ENCODE data around the gene WWOX. TPM values are rescaled to one million over a fixed set of nuclear protein-coding genes. Genes with fewer than 3 reads are reported as not detected.

The WWOX gene
- total RNA-seq, 1 donor from 2014 or later: 12.6 TPM

DNA sequence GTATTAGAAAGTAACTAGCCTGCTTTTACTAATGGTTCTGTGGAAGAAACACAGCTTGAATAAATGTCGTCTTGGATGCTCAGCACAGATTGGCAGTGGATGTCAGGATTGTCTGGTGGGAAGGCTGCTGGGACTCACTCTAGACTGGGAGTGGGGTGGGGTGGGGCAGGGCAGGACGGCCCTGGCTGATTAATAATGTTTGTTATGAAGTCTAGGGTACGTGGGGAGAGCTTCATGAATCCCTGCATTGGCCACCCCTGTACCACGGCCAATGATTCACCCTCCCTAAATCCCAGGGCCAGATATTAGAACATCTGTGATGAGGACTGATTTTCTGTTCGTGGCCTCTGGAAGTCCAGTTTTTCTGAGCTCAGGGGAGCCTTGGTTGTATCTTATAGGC, 421.0 kb downstream of the WWOX start:
- DNase-seq (ENCODE audit: low read depth) (no peak), FAIRE-seq (no peak)
- H3K4me3 ChIP-seq (ENCODE audit: low read depth, low read length): no peak overlapping the region
- H3K36me3 ChIP-seq (ENCODE audit: control insufficient read depth, insufficient read depth, low read length): no peaks in the 10 kb centered on the region
- TF ChIP-seq, protein P1, sequence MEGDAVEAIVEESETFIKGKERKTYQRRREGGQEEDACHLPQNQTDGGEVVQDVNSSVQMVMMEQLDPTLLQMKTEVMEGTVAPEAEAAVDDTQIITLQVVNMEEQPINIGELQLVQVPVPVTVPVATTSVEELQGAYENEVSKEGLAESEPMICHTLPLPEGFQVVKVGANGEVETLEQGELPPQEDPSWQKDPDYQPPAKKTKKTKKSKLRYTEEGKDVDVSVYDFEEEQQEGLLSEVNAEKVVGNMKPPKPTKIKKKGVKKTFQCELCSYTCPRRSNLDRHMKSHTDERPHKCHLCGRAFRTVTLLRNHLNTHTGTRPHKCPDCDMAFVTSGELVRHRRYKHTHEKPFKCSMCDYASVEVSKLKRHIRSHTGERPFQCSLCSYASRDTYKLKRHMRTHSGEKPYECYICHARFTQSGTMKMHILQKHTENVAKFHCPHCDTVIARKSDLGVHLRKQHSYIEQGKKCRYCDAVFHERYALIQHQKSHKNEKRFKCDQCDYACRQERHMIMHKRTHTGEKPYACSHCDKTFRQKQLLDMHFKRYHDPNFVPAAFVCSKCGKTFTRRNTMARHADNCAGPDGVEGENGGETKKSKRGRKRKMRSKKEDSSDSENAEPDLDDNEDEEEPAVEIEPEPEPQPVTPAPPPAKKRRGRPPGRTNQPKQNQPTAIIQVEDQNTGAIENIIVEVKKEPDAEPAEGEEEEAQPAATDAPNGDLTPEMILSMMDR (IDR thresholded peaks at IDR 0.05; ENCODE audit: insufficient read depth, low read length, severe bottlenecking): no peak
- H3K27me3 ChIP-seq (ENCODE audit: control insufficient read depth, insufficient read depth, low read length): no peaks in the 10 kb centered on the region

DNA sequence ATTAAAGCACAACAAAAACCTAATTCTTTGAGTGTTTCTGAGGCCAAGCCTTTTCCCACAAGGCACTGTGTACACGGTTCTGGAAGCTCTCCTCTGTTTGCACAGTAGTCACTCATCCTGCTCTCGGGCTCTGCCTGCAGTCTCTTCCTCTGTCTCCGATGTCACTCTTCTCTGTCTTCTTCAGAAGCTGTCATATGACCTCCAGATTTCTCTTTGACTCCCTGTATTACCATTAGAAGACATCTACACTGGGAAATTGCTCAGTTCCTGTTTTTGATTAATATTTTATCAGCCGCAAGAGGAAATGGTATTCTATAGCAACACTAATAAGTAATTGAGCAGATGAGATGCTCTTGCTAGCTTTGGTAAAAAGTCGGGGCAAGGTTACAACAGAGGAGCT, 422.9 kb downstream of the WWOX start:
- H3K36me3 ChIP-seq (ENCODE audit: control insufficient read depth, insufficient read depth, low read length): no peaks in the 10 kb centered on the region
- no peak for FAIRE-seq
- TF ChIP-seq, protein P1 (IDR thresholded peaks at IDR 0.05; ENCODE audit: insufficient read depth, low read length, severe bottlenecking): no peak
- no peak overlapping the region for H3K4me3 ChIP-seq (ENCODE audit: low read depth, low read length)
- no peak for DNase-seq (ENCODE audit: low read depth)
- H3K27me3 ChIP-seq (ENCODE audit: control insufficient read depth, insufficient read depth, low read length): no peaks in the 10 kb centered on the region

DNA sequence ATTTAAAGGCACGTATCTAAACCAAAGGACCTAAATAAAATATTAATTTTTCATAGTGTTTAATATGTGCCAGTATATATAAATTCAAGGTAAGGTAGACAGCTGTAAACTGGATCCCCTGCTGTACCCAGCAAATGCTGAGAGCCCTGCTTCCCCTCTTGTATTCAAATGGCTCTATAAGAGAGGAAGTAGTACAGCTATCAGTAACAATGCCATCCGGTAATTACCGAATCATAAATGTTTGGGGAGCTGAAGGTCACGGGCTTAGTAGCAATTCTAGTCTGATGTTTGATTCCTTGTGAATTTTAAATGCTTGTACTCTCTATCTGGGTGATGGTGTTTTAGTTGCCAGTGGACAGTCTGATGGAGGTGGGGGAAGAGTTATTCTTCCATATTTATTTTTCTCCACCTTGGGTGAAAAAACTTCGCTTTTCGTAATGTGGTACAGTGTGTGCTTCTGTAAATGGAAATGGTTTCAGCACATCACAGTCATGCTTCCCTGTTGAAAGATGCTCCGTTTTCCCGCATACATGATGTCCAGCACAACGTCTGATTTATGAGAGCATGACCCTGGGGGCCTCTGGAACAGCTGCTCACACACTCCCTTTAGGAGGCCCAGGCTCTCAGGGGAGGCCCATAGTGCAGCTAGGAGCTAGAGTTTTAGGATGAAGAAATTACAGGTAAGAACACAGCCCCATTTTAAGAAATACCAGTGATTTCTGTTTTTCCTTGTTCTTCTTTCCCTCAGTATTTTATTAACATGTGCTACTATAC, 423.9 kb downstream of the WWOX start:
- Histone ChIP-seq H3K4me3 (ENCODE audit: low read depth, low read length) (no peak overlapping the region), H3K27me3 (ENCODE audit: control insufficient read depth, insufficient read depth, low read length) (no peaks in the 10 kb centered on the region), H3K36me3 (ENCODE audit: control insufficient read depth, insufficient read depth, low read length) (no peaks in the 10 kb centered on the region)
- TF ChIP-seq, protein P1 (IDR thresholded peaks at IDR 0.05; ENCODE audit: insufficient read depth, low read length, severe bottlenecking): no peak
- DNase-seq (ENCODE audit: low read depth) (no peak), FAIRE-seq (no peak)

DNA sequence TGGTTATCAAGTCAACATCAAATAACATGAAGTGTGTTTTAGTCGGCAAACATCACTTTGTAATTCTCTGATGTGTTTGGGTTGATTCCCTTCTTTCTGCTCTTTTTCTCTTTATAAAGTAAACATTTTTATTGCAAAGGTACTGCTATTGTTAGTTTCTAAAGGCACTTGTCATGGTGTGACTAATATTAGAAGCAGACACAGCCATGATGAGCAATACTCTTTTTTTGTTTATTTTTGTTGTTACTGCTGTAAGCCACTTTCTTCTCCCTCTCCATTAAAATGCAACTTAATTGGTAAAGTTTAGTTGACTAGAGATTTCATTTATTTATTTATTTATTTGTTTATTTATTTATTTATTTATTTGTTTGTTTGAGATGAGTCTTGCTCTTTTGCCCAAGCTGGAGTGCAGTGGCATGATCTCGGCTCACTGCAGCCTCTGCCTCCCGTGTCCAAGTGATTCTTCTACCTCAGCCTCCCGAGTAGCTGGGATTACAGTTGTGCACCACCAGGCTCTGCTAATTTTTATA, 424.7 kb downstream of the WWOX start:
- peak; percentile 56 for DNase-seq (ENCODE audit: low read depth)

DNA sequence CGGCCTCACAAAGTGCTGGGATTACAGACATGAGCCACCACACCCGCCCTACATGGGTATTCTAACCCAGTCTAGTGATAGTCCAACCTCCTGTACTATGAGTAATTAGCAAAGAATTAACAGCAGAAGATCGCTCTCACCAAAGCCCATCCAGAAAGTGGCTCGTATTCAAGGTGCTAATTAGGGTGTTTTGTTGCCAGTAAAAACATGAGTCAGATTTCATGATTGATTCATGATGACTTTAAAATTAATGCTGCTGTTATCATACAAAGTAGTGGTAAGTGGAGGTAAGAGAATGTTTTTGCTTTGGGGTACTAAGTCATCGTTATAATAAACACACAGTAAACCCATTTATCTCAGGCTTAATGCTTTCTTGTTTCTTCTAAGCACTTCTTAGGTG, 428.8 kb downstream of the WWOX start:
- H3K36me3 ChIP-seq (ENCODE audit: control insufficient read depth, insufficient read depth, low read length): no peaks in the 10 kb centered on the region
- TF ChIP-seq, protein P1 (IDR thresholded peaks at IDR 0.05; ENCODE audit: insufficient read depth, low read length, severe bottlenecking): no peak
- no peak for FAIRE-seq
- H3K27me3 ChIP-seq (ENCODE audit: control insufficient read depth, insufficient read depth, low read length): no peaks in the 10 kb centered on the region
- DNase-seq (ENCODE audit: low read depth): peak; percentile 56
- H3K4me3 ChIP-seq (ENCODE audit: low read depth, low read length): no peak overlapping the region

More for the DNA sequence above, 424.7 kb downstream of the WWOX start:
- TF ChIP-seq, protein P1 (IDR thresholded peaks at IDR 0.05; ENCODE audit: insufficient read depth, low read length, severe bottlenecking): no peak
- no peak overlapping the region for H3K4me3 ChIP-seq (ENCODE audit: low read depth, low read length)
- H3K36me3 ChIP-seq (ENCODE audit: control insufficient read depth, insufficient read depth, low read length): no peaks in the 10 kb centered on the region
- FAIRE-seq: no peak
- H3K27me3 ChIP-seq (ENCODE audit: control insufficient read depth, insufficient read depth, low read length): no peaks in the 10 kb centered on the region

Measured in bronchial epithelial cell (primary cell).